Bronchus fibroblast of lung (primary cell): ENCODE measurements around the gene DNAJC5. TPM values are rescaled to one million over a fixed set of nuclear protein-coding genes. Genes with fewer than 3 reads are reported as not detected.

ENCODE experiments used
- total RNA-seq: library from RNA; depleted of rRNA; stranded (reverse); fragments of >200 nt; gene quantifications from 2 replicates; pipeline ENCODE4 v1.2.3, GENCODE V29; 2015

DNAJC5 gene
- 23.8 and 27.4 TPM in 2 replicates for total RNA-seq

GRCh38 chr20:63894358-63895201, at the start of gene DNAJC5:
TSS of gene DNAJC5 (plus strand) at chr20:63895126. CDS start at chr20:63928346, 33,220 bp downstream.

DNA sequence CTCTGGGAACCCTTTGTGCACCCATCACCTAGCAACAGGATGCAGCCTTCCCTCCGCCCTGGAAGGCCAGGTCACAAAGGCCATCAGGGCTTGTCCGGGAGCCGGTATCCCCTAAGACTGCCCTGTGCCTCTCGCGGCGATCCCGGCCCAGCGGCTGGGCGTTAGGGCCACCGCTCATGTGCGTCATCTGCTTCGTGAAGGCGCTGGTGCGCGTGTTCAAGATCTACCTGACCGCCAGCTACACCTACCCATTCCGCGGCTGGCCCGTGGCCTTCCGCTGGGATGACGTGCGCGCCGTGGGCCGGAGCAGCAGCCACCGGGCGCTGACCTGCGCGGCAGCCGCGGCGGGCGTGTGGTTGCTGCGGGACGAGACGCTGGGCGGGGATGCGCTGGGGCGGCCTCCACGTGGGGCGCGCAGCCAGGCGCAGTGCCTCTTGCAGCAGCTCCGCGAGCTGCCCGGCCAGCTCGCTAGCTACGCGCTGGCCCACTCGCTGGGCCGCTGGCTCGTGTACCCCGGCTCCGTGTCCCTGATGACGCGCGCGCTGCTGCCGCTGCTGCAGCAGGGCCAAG, 33.5 kb upstream of the DNAJC5 start, which contains the start of gene ABHD16B:
Gene ABHD16B, plus strand, starts transcription at position 134 of the 570 bp plus-strand sequence. Its CDS starts 43 bp downstream, at position 177.

DNA sequence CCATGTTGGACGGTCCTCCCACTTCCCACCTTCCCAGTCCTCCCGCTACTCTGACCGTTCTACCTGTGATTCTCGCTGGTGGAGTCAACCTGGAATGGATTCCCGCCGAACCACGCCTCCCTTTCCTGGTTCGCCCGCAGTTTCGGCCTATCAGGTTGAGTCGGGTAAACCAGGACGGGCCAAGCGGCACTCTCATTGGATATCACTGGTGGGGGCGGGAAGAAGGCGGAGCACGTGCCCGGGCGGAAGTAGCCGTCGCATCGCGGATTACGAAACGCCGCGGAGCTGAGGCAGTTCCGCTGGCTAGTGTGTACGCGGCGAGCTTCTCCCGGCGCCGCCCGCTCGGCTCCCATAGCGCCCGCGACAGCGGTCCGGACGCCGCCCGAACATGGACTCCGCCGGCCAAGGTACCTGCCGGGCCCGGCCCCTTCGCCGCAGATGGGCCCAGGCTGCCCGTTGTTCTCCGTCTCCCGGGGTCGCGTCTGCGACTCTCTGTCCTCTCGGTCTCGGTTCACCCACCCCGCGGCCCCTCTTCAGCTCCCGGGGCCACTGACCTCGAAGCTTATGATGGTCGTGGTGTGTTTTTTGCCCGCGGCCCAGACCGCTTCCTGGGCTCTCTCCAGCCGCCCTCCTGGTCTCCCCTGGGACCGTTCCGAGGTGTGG, 29.8 kb upstream of the DNAJC5 start, which contains the start of gene TPD52L2:
Gene TPD52L2, plus strand, starts transcription at position 293 of the 663 bp plus-strand sequence. Its CDS starts 96 bp downstream, at position 389.

DNA sequence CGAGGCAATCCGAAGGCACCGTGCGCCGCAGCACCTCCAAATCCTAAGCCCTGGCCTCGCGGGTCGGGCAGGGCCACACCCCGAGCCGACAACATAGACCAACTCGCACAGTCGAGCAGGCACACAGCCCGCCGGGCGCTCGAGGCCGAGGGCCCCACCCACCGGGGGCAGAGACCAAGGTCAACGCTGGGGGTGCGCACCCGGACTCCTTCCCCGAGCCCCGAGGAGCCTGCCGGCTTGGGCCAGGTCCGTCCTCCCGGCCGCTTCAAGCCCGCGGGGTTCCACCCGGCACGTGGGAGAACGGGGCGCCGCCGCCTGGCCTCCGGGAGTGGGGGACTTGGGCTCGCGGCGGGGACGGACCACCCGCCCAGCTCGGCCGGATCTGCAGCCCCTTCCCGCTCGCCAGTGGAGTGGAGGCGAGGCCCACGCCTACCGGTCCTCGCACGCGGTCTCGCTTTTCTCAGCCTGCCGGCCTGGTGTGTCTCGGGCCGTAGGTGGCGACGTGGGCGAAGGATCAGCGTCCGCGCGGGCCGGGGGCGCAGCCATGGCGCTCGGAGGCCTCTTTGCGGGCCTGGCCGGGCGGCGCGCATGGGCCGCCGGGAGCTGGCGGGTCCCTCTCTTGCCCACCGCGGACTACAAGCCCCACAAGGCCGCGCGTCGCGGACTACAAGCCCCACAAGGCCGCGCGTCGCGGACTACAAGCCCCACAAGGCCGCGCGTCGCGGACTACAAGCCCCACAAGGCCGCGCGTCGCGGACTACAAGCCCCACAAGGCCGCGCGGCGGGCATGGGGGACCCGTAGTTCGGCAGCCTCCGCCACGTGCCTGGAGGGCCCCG, 61.1 kb downstream of the DNAJC5 start, which contains the start of gene UCKL1:
Gene UCKL1, minus strand, starts transcription at position 590 of the 837 bp plus-strand sequence. Its CDS starts 44 bp downstream, at position 546.

DNA sequence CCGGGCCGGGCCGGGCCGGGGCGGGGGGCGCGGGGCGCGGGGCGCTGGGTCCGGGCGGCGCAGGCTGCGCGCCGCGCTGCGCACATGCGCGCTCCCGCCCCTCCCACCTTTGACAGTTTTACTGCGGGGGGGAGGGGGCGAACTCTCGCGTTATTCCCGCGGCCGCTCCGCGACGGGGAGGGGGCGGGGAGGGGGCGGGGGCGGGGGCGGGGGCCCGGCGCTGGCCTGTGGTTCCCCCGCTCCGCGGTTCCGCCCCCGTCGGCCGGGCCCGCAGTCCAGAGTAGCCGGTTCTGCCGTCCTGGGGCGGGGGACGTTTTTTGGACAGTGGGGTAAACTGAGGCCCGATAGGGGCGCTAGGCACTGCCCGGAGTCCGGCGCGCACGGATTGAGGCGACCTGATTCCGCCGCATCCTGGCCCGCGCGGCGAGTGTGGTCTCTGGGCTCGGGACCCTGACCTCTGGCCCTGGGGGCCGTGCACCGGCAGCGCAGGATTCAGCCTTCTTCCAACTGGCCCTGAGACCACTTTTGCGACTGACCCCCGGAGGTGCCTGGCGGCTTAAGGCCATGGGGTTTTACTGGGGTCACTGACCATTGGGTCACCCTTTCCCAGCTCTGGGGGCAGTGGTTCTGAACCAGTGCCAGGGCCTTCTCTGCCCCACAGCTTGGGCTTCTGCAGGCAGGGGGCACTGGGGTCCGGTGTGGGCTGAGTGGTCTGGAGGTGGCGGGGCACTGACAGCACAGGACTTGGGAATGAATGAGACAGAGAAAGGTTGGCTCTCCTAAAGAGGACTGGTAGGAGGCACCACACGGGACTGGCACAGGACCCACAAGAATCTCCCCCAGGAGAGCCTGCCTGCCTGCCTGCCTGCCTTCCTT, 75.2 kb downstream of the DNAJC5 start, which contains the start of gene ZNF512B:
Gene ZNF512B, minus strand, starts transcription at position 93 of the 876 bp plus-strand sequence. CDS start 1,980 bp downstream, outside the sequence.

GRCh38 chr20:63979557-63980316, 84.8 kb downstream of the DNAJC5 start, which contains the start of gene SAMD10:
TSS of gene SAMD10 (minus strand) at chr20:63979642. CDS start at chr20:63979467, 175 bp downstream.

GRCh38 chr20:63980806-63981728, 86.1 kb downstream of the DNAJC5 start, which contains the start of gene PRPF6:
TSS of gene PRPF6 (plus strand) at chr20:63981132. CDS start at chr20:63981246, 114 bp downstream.

Other genes starting within 250 kb of the DNAJC5 start
- gene STMN3, start 241.7 kb upstream of the DNAJC5 start, total RNA-seq: 62.0 and 67.4 TPM in 2 replicates
- gene RTEL1, start 236.8 kb upstream of the DNAJC5 start, total RNA-seq: 14.9 and 20.7 TPM in 2 replicates
- 227 and 246 TPM in 2 replicates for gene TNFRSF6B, start 198.5 kb upstream of the DNAJC5 start, total RNA-seq
- gene ARFRP1, start 187.2 kb upstream of the DNAJC5 start, total RNA-seq: 36.8 and 41.2 TPM in 2 replicates
- 24.7 and 30.9 TPM in 2 replicates for gene ZGPAT, start 187.1 kb upstream of the DNAJC5 start, total RNA-seq
- 5.2 and 6.7 TPM in 2 replicates for gene LIME1, start 158.5 kb upstream of the DNAJC5 start, total RNA-seq
- gene SLC2A4RG, start 155.3 kb upstream of the DNAJC5 start, total RNA-seq: 88.3 and 91.0 TPM in 2 replicates
- 1.2 and 1.5 TPM in 2 replicates for gene ZBTB46, start 63.9 kb upstream of the DNAJC5 start, total RNA-seq
- not detected in 2 replicates for gene ABHD16B, start 33.6 kb upstream of the DNAJC5 start, total RNA-seq
- 124 and 128 TPM in 2 replicates for gene TPD52L2, start 29.9 kb upstream of the DNAJC5 start, total RNA-seq
- gene UCKL1, start 61.3 kb downstream of the DNAJC5 start, total RNA-seq: 26.7 and 27.6 TPM in 2 replicates
- 7.7 and 8.2 TPM in 2 replicates for gene ZNF512B, start 74.8 kb downstream of the DNAJC5 start, total RNA-seq
- gene SAMD10, start 84.5 kb downstream of the DNAJC5 start, total RNA-seq: 2.2 and 4.5 TPM in 2 replicates
- 37.2 and 39.0 TPM in 2 replicates for gene PRPF6, start 86.0 kb downstream of the DNAJC5 start, total RNA-seq
- gene C20orf204, start 141.1 kb downstream of the DNAJC5 start, total RNA-seq: 0.15 TPM in 1 of 2 replicates, not detected in the other
- gene SOX18, start 154.5 kb downstream of the DNAJC5 start, total RNA-seq: 0.17 TPM in 1 of 2 replicates, not detected in the other
- gene TCEA2, start 168.1 kb downstream of the DNAJC5 start, total RNA-seq: 15.8 and 18.4 TPM in 2 replicates
- 10.4 and 10.7 TPM in 2 replicates for gene RGS19, start 184.4 kb downstream of the DNAJC5 start, total RNA-seq
- gene OPRL1, start 185.0 kb downstream of the DNAJC5 start, total RNA-seq: 0.67 and 0.74 TPM in 2 replicates
- 0.84 TPM in 1 of 2 replicates, not detected in the other for gene LKAAEAR1, start 189.3 kb downstream of the DNAJC5 start, total RNA-seq
- not detected in 2 replicates for gene NPBWR2, start 212.4 kb downstream of the DNAJC5 start, total RNA-seq